Measurements from ENCODE around the gene XXYLT1. TPM values are rescaled to one million over a fixed set of nuclear protein-coding genes. Genes with fewer than 3 reads are reported as not detected.

Gene XXYLT1
- polyA plus RNA-seq, 1 donor (not counting 4 experiments of a cell fraction or from before 2014, with no cell fraction given), result 11.1 TPM

GRCh38 chr3:195195321-195196209, 75.4 kb downstream of the XXYLT1 start:
- DNase-seq (ENCODE audit: low read depth, low spot score), result no peak
- Histone ChIP-seq H3K9ac (ENCODE audit: control insufficient read depth, extremely low read depth, insufficient read depth, low read length) (no peak overlapping the region), H3K4me2 (ENCODE audit: control insufficient read depth, extremely low read depth, insufficient read depth, low read depth, low read length) (no peak overlapping the region), H3K79me2 (ENCODE audit: control insufficient read depth, insufficient read depth, low read length) (peaks cover 5% of the 10 kb centered on the region), H3K27ac (ENCODE audit: control insufficient read depth, insufficient read depth, low read length) (no peak overlapping the region), H3K9me3 (ENCODE audit: control insufficient read depth, low read depth, low read length) (no peaks in the 10 kb centered on the region), H3K27me3 (ENCODE audit: control insufficient read depth, extremely low read depth, insufficient read depth, low read length) (no peaks in the 10 kb centered on the region), H3K4me3 (ENCODE audit: control insufficient read depth in 2 of 3, extremely low read depth in 1 of 3, insufficient read depth in 2 of 3, low read depth in 1 of 3, low read length in 3 of 3) (no peak overlapping the region), H3K4me1 (ENCODE audit: control insufficient read depth, extremely low read depth, insufficient read depth, low read length) (peaks cover 28% of the 10 kb centered on the region), H3K36me3 (ENCODE audit: control insufficient read depth in 2 of 2, extremely low read depth in 1 of 2, insufficient read depth in 2 of 2, low read length in 2 of 2) (no peaks in the 10 kb centered on the region), H3K9me1 (ENCODE audit: control insufficient read depth, extremely low read depth, insufficient read depth, low read length) (no peaks in the 10 kb centered on the region), H2AFZ (ENCODE audit: control insufficient read depth, low read length) (no peak overlapping the region), H4K20me1 (ENCODE audit: control insufficient read depth, extremely low read depth, insufficient read depth, low read length) (no peaks in the 10 kb centered on the region)
- FAIRE-seq, result no peak
- dilution Hi-C loops (cut with MboI; ENCODE audit: extremely low pct_ligation_motif_present, low sequenced_read_pairs), result no loop called here
- TF ChIP-seq CTCF (optimal IDR thresholded peaks at IDR 0.05 in 1 of 3, IDR thresholded peaks at IDR 0.05 in 1 of 3, conservative IDR thresholded peaks at IDR 0.05 in 1 of 3; ENCODE audit: extremely low read depth in 1 of 3, insufficient read depth in 2 of 3, low read length in 3 of 3) (no peak), EZH2 (IDR thresholded peaks at IDR 0.05; ENCODE audit: low read length) (no peak)

- no peaks in the 10 kb centered on the region for H3K36me3 ChIP-seq (ENCODE audit: control insufficient read depth in 2 of 2, extremely low read depth in 1 of 2, insufficient read depth in 2 of 2, low read length in 2 of 2)
- peaks cover 5% of the 10 kb centered on the region for H3K79me2 ChIP-seq (ENCODE audit: control insufficient read depth, insufficient read depth, low read length)
- no peak overlapping the region for H3K9ac ChIP-seq (ENCODE audit: control insufficient read depth, extremely low read depth, insufficient read depth, low read length)
- no peaks in the 10 kb centered on the region for H4K20me1 ChIP-seq (ENCODE audit: control insufficient read depth, extremely low read depth, insufficient read depth, low read length)
- no peak for FAIRE-seq
- H3K9me3 ChIP-seq (ENCODE audit: control insufficient read depth, low read depth, low read length), result no peaks in the 10 kb centered on the region
- dilution Hi-C loops (cut with MboI; ENCODE audit: extremely low pct_ligation_motif_present, low sequenced_read_pairs), result no loop called here
- H2AFZ ChIP-seq (ENCODE audit: control insufficient read depth, low read length), result no peak overlapping the region
- no peaks in the 10 kb centered on the region for H3K27me3 ChIP-seq (ENCODE audit: control insufficient read depth, extremely low read depth, insufficient read depth, low read length)
- H3K4me3 ChIP-seq (ENCODE audit: control insufficient read depth in 2 of 3, extremely low read depth in 1 of 3, insufficient read depth in 2 of 3, low read depth in 1 of 3, low read length in 3 of 3), result no peak overlapping the region
- no peak overlapping the region for H3K4me2 ChIP-seq (ENCODE audit: control insufficient read depth, extremely low read depth, insufficient read depth, low read depth, low read length)
- H3K4me1 ChIP-seq (ENCODE audit: control insufficient read depth, extremely low read depth, insufficient read depth, low read length), result peaks cover 28% of the 10 kb centered on the region
- TF ChIP-seq CTCF (optimal IDR thresholded peaks at IDR 0.05 in 1 of 3, IDR thresholded peaks at IDR 0.05 in 1 of 3, conservative IDR thresholded peaks at IDR 0.05 in 1 of 3; ENCODE audit: extremely low read depth in 1 of 3, insufficient read depth in 2 of 3, low read length in 3 of 3) (no peak), EZH2 (IDR thresholded peaks at IDR 0.05; ENCODE audit: low read length) (no peak)
- no peaks in the 10 kb centered on the region for H3K9me1 ChIP-seq (ENCODE audit: control insufficient read depth, extremely low read depth, insufficient read depth, low read length)
- DNase-seq (ENCODE audit: low read depth, low spot score), result no peak
- H3K27ac ChIP-seq (ENCODE audit: control insufficient read depth, insufficient read depth, low read length), result no peak overlapping the region
These were observed 76.3 kb downstream of the XXYLT1 start for GRCh38 chr3:195194559-195195206.
